PC-3 (cell line): Measurements from ENCODE around the gene MRC1. TPM values are rescaled to one million over a fixed set of nuclear protein-coding genes. Genes with fewer than 3 reads are reported as not detected.

Experiments used
- ATAC-seq: fragments of 200-7000 bp; cut with Tn5 transposase; 2 replicates; pipeline ENCODE4 v1.9.1; 2020; ENCODE audit warnings: mild to moderate bottlenecking, moderate library complexity
- BruUV-seq: library from RNA; stranded (reverse); fragments of 400-500 nt; replicated peaks from 2 replicates; lab custom pipeline; 2021; lab: Mats Ljungman, UMichigan
- CTCF ChIA-PET: fragments of 300-600 bp; sonication (Branson Sonifier 250); formaldehyde crosslinking; loops from one replicate; lab custom pipeline; 2022; ENCODE audit warnings: antibody characterized with exemption; lab: Charles Lee
- POLR2A ChIA-PET: fragments of 300-600 bp; sonication (Branson Sonifier 250); formaldehyde crosslinking; loops from one replicate; lab custom pipeline; 2022; ENCODE audit warnings: antibody characterized with exemption; ENCODE audit not compliant: unreplicated experiment; lab: Charles Lee
- DNase-seq: peaks from one replicate; pipeline ENCODE4 v3.0.0-alpha.2; 2015
- H2AFZ ChIP-seq: fragments of 300-600 bp; sonication (generic); 2 replicates; pipeline ENCODE4 v1.6.0; 2016; ENCODE audit warnings: antibody characterized with exemption, low read length
- H3F3A ChIP-seq: fragments of 300-600 bp; sonication (generic); one replicate; pipeline ENCODE4 v1.6.0; 2017; ENCODE audit warnings: antibody characterized with exemption, low read length, control low read depth, mild to moderate bottlenecking; ENCODE audit not compliant: unreplicated experiment
- H3K27ac ChIP-seq: fragments of 300-600 bp; sonication (generic); 2 replicates; pipeline ENCODE4 v1.5.1; 2016; ENCODE audit warnings: mild to moderate bottlenecking, low read length
- H3K27me3 ChIP-seq: fragments of 300-600 bp; sonication (generic); 2 replicates; pipeline ENCODE4 v1.6.1; 2016; ENCODE audit warnings: low read length, mixed read lengths
- H3K36me3 ChIP-seq: fragments of 300-600 bp; sonication (generic); 2 replicates; pipeline ENCODE4 v1.6.1; 2016; ENCODE audit warnings: low read depth, mixed run types, low read length, mixed read lengths
- H3K4me1 ChIP-seq: fragments of 300-600 bp; sonication (generic); 2 replicates; pipeline ENCODE4 v1.5.1; 2016; ENCODE audit warnings: low read length; ENCODE audit not compliant: insufficient read depth
- H3K4me2 ChIP-seq: fragments of 300-600 bp; sonication (generic); 2 replicates; pipeline ENCODE4 v1.6.0; 2016; ENCODE audit warnings: low read length
- H3K4me3 ChIP-seq: fragments of 300-600 bp; sonication (generic); 2 replicates; pipeline ENCODE4 v1.5.1; 2016; ENCODE audit warnings: mild to moderate bottlenecking, low read length, mixed read lengths
- H3K79me2 ChIP-seq: fragments of 300-600 bp; sonication (generic); 2 replicates; pipeline ENCODE4 v1.6.1; 2017; ENCODE audit warnings: low read length, mixed read lengths
- H3K9ac ChIP-seq: fragments of 300-600 bp; sonication (generic); 2 replicates; pipeline ENCODE4 v1.6.0; 2016; ENCODE audit warnings: mild to moderate bottlenecking, low read length
- H3K9me2 ChIP-seq: fragments of 300-600 bp; sonication (generic); replicated peaks from 2 replicates; pipeline ENCODE4 v1.6.1; 2016; ENCODE audit warnings: mixed run types, low read length, mixed read lengths
- H3K9me3 ChIP-seq: fragments of 300-600 bp; sonication (generic); 2 replicates; pipeline ENCODE4 v1.6.1; 2016; ENCODE audit warnings: low read length, mixed read lengths
- H4K20me1 ChIP-seq: fragments of 300-600 bp; sonication (generic); 2 replicates; pipeline ENCODE4 v1.6.1; 2016; ENCODE audit warnings: low read length, mixed read lengths
- CTCF ChIP-seq: fragments of 300-600 bp; sonication (generic); conservative IDR thresholded peaks from 2 replicates; pipeline ENCODE4 v1.5.1; 2017; ENCODE audit warnings: antibody characterized with exemption, low read depth, mild to moderate bottlenecking, low read length
- EZH2 ChIP-seq: fragments of 300-600 bp; sonication (generic); IDR thresholded peaks from one replicate; pipeline ENCODE4 v1.6.1; 2017; ENCODE audit warnings: antibody characterized with exemption, mild to moderate bottlenecking, low read length; ENCODE audit not compliant: unreplicated experiment
- EZH2phosphoT487 ChIP-seq: fragments of 300-600 bp; sonication (generic); IDR thresholded peaks from 2 replicates; pipeline ENCODE4 v1.6.1; 2018; ENCODE audit warnings: mild to moderate bottlenecking, antibody characterized with exemption, low read length, borderline replicate concordance
- intact Hi-C: fragments of 100-400 bp; cut with micrococcal nuclease; formaldehyde crosslinking; loops from 2 replicates; pipeline ENCODE4 v1.9.0; 2023
- total RNA-seq: library from RNA; depleted of rRNA; stranded (reverse); fragments of >200 nt; gene quantifications from 2 replicates; pipeline ENCODE4 v1.2.3, GENCODE V29; 2014

MRC1 gene
- total RNA-seq, 1 experiment from 2014 or later: not detected

- POLR2A ChIA-PET: no interaction called here
- DNase-seq: no peak
- CTCF ChIA-PET: no interaction called here
Observed at GRCh38 chr10:17867056-17867455, 57.9 kb downstream of the MRC1 start.

GRCh38 chr10:17871036-17871435 lies 61.9 kb downstream of the MRC1 start:
- no TSS peak for BruUV-seq
- Histone ChIP-seq H3K9me2 (no peaks in the 10 kb centered on the region), H3K9me3 (no peaks in the 10 kb centered on the region), H3F3A (no peaks in the 10 kb centered on the region), H3K36me3 (no peaks in the 10 kb centered on the region; the same call in 1 of the 2 replicates), H3K9ac (no peak overlapping the region), H3K4me1 (no peaks in the 10 kb centered on the region), H3K79me2 (no peaks in the 10 kb centered on the region), H3K4me3 (no peak overlapping the region), H3K27me3 (no peaks in the 10 kb centered on the region), H3K4me2 (no peak overlapping the region), H3K27ac (no peak overlapping the region), H2AFZ (no peak overlapping the region), H4K20me1 (no peaks in the 10 kb centered on the region)
- POLR2A ChIA-PET: no interaction called here
- no peak for ATAC-seq
- TF ChIP-seq EZH2 (no peak), CTCF (no peak), EZH2phosphoT487 (no peak)
- CTCF ChIA-PET: no interaction called here
- no peak for DNase-seq
- intact Hi-C loops: loop anchor here (5.0 kb wide), 1 partner anchor 129 kb away; no protein-coding TSS in a partner anchor

More at GRCh38 chr10:17867056-17867455, 57.9 kb downstream of the MRC1 start:
- H3K4me3 ChIP-seq: no peak overlapping the region
- H3K79me2 ChIP-seq: no peaks in the 10 kb centered on the region
- no peaks in the 10 kb centered on the region for H3K4me1 ChIP-seq
- no peaks in the 10 kb centered on the region for H3K27me3 ChIP-seq
- no peaks in the 10 kb centered on the region for H3F3A ChIP-seq
- intact Hi-C loops: no loop called here
- H4K20me1 ChIP-seq: no peaks in the 10 kb centered on the region
- H3K36me3 ChIP-seq: no peaks in the 10 kb centered on the region
- no peaks in the 10 kb centered on the region for H3K9me3 ChIP-seq
- no peaks in the 10 kb centered on the region for H3K9me2 ChIP-seq
- H3K27ac ChIP-seq: no peak overlapping the region
- no peak overlapping the region for H3K4me2 ChIP-seq
- no peak for ATAC-seq
- no TSS peak for BruUV-seq
- TF ChIP-seq EZH2: no peak
- no peak for TF ChIP-seq CTCF
- no peak for TF ChIP-seq EZH2phosphoT487
- no peak overlapping the region for H3K9ac ChIP-seq
- no peak overlapping the region for H2AFZ ChIP-seq

GRCh38 chr10:17872191-17873091 lies 63.3 kb downstream of the MRC1 start:
- Histone ChIP-seq H3K27ac (no peak overlapping the region), H3K9me2 (no peaks in the 10 kb centered on the region), H3K4me2 (no peak overlapping the region), H3K9ac (no peak overlapping the region), H2AFZ (no peak overlapping the region), H3K4me1 (no peaks in the 10 kb centered on the region), H4K20me1 (no peaks in the 10 kb centered on the region), H3K27me3 (no peaks in the 10 kb centered on the region), H3F3A (no peaks in the 10 kb centered on the region), H3K79me2 (no peaks in the 10 kb centered on the region), H3K9me3 (no peaks in the 10 kb centered on the region), H3K36me3 (no peaks in the 10 kb centered on the region; the same call in 1 of the 2 replicates), H3K4me3 (no peak overlapping the region)
- TF ChIP-seq EZH2: no peak
- peak; percentile 59 for TF ChIP-seq CTCF
- DNase-seq (peak; percentile 44), ATAC-seq (0 out of 2 replicates have a peak, but pooled peaks have one; percentile 40)
- CTCF ChIA-PET: interaction anchor here (1.1 kb wide), 1 partner anchor 255 kb away, joined by 4 read pairs; the partner anchor contains the start of gene HACD1
- intact Hi-C loops: loop anchor here (1.0 to 5.0 kb wide), 3 partner anchors 25 to 266 kb away; no protein-coding TSS in a partner anchor
- POLR2A ChIA-PET: no interaction called here
- no TSS peak for BruUV-seq
